Measurements from ENCODE around the gene LTB4R2.

The LTB4R2 gene

GRCh38 chr14:24309538-24310264 lies at the start of gene LTB4R2:
TSS of gene LTB4R2 (plus strand) at chr14:24310140. CDS start at chr14:24310665, 525 bp downstream.
- no peak for DNase-seq

GRCh38 chr14:24260780-24261157 lies 49.2 kb upstream of the LTB4R2 start:
- DNase-seq = no peak

GRCh38 chr14:24261256-24261968 lies 48.5 kb upstream of the LTB4R2 start:
- DNase-seq = no peak

- no peak for DNase-seq
Measured at GRCh38 chr14:24261969-24262327, 48.0 kb upstream of the LTB4R2 start.

- DNase-seq = no peak
Measured at GRCh38 chr14:24262821-24263733, 46.9 kb upstream of the LTB4R2 start, which contains the start of gene TGM1. TSS of gene TGM1 (minus strand) at chr14:24263177. CDS start at chr14:24262352, 825 bp downstream.

GRCh38 chr14:24263848-24264247 lies 46.1 kb upstream of the LTB4R2 start:
- no peak for DNase-seq

- no peak for DNase-seq
Measured at GRCh38 chr14:24264298-24264697, 45.6 kb upstream of the LTB4R2 start.

GRCh38 chr14:24266344-24267244 lies 43.3 kb upstream of the LTB4R2 start:
- no peak for DNase-seq

- no peak for DNase-seq
Measured at GRCh38 chr14:24267516-24267915, 42.4 kb upstream of the LTB4R2 start.

- no peak for DNase-seq
Measured at GRCh38 chr14:24268225-24268624, 41.7 kb upstream of the LTB4R2 start.

- no peak for DNase-seq
Measured at GRCh38 chr14:24269368-24269767, 40.6 kb upstream of the LTB4R2 start.

GRCh38 chr14:24269910-24270536 lies 39.9 kb upstream of the LTB4R2 start:
- DNase-seq = no peak

GRCh38 chr14:24270537-24271133 lies 39.3 kb upstream of the LTB4R2 start:
- DNase-seq = no peak

- peak; percentile 95 for DNase-seq
Measured at GRCh38 chr14:24271134-24271833, 38.7 kb upstream of the LTB4R2 start, which contains the start of gene RABGGTA. TSS of gene RABGGTA (minus strand) at chr14:24271597. CDS start at chr14:24271115, 482 bp downstream.

- no peak for DNase-seq
Measured at GRCh38 chr14:24271834-24272263, 38.1 kb upstream of the LTB4R2 start.

- no peak for DNase-seq
Measured at GRCh38 chr14:24272467-24272866, 37.5 kb upstream of the LTB4R2 start.

GRCh38 chr14:24273422-24273998 lies 36.4 kb upstream of the LTB4R2 start:
- peak; percentile 24 for DNase-seq

GRCh38 chr14:24274101-24274543 lies 35.8 kb upstream of the LTB4R2 start:
- peak; percentile 59 for DNase-seq

- DNase-seq = no peak
Measured at GRCh38 chr14:24277071-24277470, 32.9 kb upstream of the LTB4R2 start.

Measured in hematopoietic multipotent progenitor cell treated with erythropoietin and hydrocortisone succinate and interleukin-3 and kit ligand, for 4 days (in vitro differentiated cells).